ENCODE results near the gene PLXND1.

DNA sequence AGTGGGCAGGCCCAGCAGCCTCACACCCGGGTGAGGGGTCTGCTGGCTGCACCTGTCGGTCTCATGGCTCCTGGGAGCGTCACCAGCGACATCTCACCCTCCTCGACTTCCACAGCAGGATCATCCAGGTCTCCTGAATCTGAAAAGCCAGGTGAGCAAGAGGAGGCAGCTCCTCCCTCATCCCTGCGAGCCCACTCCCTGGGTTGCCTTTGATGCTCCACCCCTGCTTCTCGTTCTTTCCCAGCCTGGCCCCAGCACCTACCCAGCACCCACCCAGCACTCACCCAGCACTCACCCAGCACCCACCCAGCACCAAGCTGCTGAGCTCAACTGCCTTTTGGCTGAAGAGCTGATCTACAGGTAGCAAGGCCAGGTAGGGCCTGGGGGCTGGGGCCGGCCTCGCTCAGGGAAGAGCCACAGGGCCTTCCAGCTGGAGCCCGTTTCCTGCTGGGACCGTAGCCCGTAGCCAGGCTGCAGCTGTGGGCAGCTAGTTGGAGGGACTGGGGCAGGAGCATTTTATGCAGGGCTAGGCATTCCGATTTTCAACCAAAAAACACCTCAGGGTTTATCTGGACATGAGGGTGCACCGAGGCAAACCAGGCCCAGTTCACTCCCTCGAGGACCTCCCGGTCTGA lies 63.2 kb downstream of the PLXND1 start, which contains the start of gene H1-8:
- no peak for TF ChIP-seq POLR2A (IDR thresholded peaks at IDR 0.05)
- TF ChIP-seq, protein P1, sequence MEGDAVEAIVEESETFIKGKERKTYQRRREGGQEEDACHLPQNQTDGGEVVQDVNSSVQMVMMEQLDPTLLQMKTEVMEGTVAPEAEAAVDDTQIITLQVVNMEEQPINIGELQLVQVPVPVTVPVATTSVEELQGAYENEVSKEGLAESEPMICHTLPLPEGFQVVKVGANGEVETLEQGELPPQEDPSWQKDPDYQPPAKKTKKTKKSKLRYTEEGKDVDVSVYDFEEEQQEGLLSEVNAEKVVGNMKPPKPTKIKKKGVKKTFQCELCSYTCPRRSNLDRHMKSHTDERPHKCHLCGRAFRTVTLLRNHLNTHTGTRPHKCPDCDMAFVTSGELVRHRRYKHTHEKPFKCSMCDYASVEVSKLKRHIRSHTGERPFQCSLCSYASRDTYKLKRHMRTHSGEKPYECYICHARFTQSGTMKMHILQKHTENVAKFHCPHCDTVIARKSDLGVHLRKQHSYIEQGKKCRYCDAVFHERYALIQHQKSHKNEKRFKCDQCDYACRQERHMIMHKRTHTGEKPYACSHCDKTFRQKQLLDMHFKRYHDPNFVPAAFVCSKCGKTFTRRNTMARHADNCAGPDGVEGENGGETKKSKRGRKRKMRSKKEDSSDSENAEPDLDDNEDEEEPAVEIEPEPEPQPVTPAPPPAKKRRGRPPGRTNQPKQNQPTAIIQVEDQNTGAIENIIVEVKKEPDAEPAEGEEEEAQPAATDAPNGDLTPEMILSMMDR (IDR thresholded peaks at IDR 0.05), result no peak
